ENCODE results near the gene E2F2. TPM values are rescaled to one million over a fixed set of nuclear protein-coding genes. Genes with fewer than 3 reads are reported as not detected.

E2F2 gene
- total RNA-seq, 1 experiment from 2014 or later = 5.1 TPM

DNA sequence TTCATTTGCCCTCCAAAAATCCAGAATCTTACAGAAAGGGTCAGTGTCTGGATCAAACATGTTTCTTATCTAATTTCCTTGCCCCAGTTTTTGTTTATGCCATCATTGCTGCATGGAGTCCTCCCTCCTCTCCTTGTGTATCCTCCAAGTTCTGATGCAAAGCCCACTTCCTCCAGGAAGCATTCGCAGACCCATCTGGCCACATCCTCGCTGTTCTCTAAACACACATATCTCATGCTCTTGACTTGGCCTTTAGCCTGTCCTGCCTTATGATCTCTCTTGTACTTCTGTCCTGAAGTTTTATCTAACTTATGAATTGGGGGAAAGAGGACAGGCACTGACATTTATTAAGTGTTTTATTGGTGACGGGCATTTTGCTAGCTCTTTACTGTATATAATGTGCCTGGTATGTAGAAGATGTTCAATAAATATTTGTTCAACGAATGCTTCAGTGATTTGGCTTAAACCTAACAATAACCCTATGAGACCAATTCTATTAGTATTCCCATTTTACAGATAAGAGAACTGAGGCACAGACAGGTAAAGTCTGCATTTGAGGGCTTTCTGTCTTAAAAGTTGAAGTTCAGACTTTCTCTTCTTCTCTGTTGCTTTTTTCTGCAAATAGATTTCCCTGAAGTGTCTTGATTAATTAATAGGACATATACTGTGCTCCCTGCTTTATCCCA is 47.4 kb upstream of the E2F2 start:
- no peak overlapping the region for H3K18ac ChIP-seq (ENCODE audit: insufficient read length, low read depth, low read length)
- H2AK5ac ChIP-seq (ENCODE audit: insufficient read length, low read length) = no peak overlapping the region
- H4K8ac ChIP-seq (replicated peaks; ENCODE audit: insufficient read length, low read depth, low read length) = no peak overlapping the region
- H3K23ac ChIP-seq (ENCODE audit: insufficient read length, low read depth, low read length) = no peak overlapping the region
- H3K4me1 Mint-ChIP-seq = peaks cover 27 to 28% of the 10 kb centered on the region in 2 experiments
- H4K20me1 ChIP-seq (ENCODE audit: control insufficient read depth, insufficient read depth, insufficient read length) = no peaks in the 10 kb centered on the region
- no peak overlapping the region for H3K4me2 ChIP-seq (ENCODE audit: insufficient read depth, insufficient read length, low read length)
- no peak overlapping the region for H3K27ac Mint-ChIP-seq
- no peaks in the 10 kb centered on the region for H3K79me2 ChIP-seq (ENCODE audit: insufficient read depth, low read length)
- TF ChIP-seq CTCF (conservative IDR thresholded peaks at IDR 0.05) = no peak
- no CpG with 5 or more reads among the region's 4 CpGs for WGBS (ENCODE audit: extremely low coverage, insufficient read length, low lambda C conversion rate)
- no peak overlapping the region for H2BK120ac ChIP-seq (ENCODE audit: low read depth, low read length, poor library complexity, severe bottlenecking)
- H2BK15ac ChIP-seq (ENCODE audit: low read depth, low read length) = no peak overlapping the region
- no peak overlapping the region for H3K56ac ChIP-seq (ENCODE audit: insufficient read length, low read depth, low read length)
- no peak overlapping the region for H4K5ac ChIP-seq (ENCODE audit: insufficient read length, low read depth, low read length)
- no peak for DNase-seq
- H3T11ph ChIP-seq (ENCODE audit: low read length) = no peak overlapping the region
- no peak overlapping the region for H2BK20ac ChIP-seq (ENCODE audit: low read depth, low read length, poor library complexity, severe bottlenecking)
- H3K4ac ChIP-seq (ENCODE audit: low read depth, low read length) = no peak overlapping the region
- H3K4me3 Mint-ChIP-seq = no peak overlapping the region
- peaks cover 0 to 7% (median 2%) of the 10 kb centered on the region in 3 experiments; a peak in 4 of 7 replicates for H3K36me3 Mint-ChIP-seq (ENCODE audit: insufficient read depth in 1 of 3, low read depth in 3 of 3)
- no peak overlapping the region for H3K9ac ChIP-seq (ENCODE audit: extremely low read depth, insufficient read length, low read length)
- H3K27ac ChIP-seq (ENCODE audit: insufficient read length, low read depth, low read length) = no peak overlapping the region
- no peak overlapping the region for H2AFZ ChIP-seq (ENCODE audit: low read length)
- no peak overlapping the region for H2BK12ac ChIP-seq (ENCODE audit: insufficient read length, low read depth, low read length)
- peaks cover 3 to 6% of the 10 kb centered on the region in 2 experiments; a peak in 4 of 5 replicates for H3K9me3 Mint-ChIP-seq
- peaks cover 5% of the 10 kb centered on the region; the same call in 1 of the 2 replicates for H3K4me1 ChIP-seq (ENCODE audit: insufficient read depth, low read length)
- no peaks in the 10 kb centered on the region for H3K79me1 ChIP-seq (ENCODE audit: insufficient read depth, low read depth, low read length, poor library complexity, severe bottlenecking)
- no peak overlapping the region for H4K91ac ChIP-seq (ENCODE audit: insufficient read length, low read depth, low read length)
- peaks cover 5% of the 10 kb centered on the region for H3K27me3 Mint-ChIP-seq (ENCODE audit: low read depth)
- H3K27me3 ChIP-seq (ENCODE audit: insufficient read depth, low read length) = no peaks in the 10 kb centered on the region
- H2BK5ac ChIP-seq (ENCODE audit: insufficient read length, low read length) = no peak overlapping the region
- no peaks in the 10 kb centered on the region for H3K23me2 ChIP-seq (ENCODE audit: insufficient read length, low read depth, low read length, poor library complexity, severe bottlenecking)
- H3K9me3 ChIP-seq (ENCODE audit: control insufficient read depth, low read depth, low read length) = no peaks in the 10 kb centered on the region
- no peak overlapping the region for H3K14ac ChIP-seq (ENCODE audit: insufficient read depth, low read length)
